Karpas-422 (cell line): ENCODE data around the gene NOS1. TPM values are rescaled to one million over a fixed set of nuclear protein-coding genes. Genes with fewer than 3 reads are reported as not detected.
A peak's percentile ranks its signal among the peaks of the same experiment; 100 is the strongest.
"Not testable (repeated sequence)": the region's sequence is repeated elsewhere in the genome, so short reads cannot be mapped to it uniquely, and the experiment has no call there.

Experiments
- DNase-seq: peaks from one replicate; pipeline ENCODE4 v3.0.0-alpha.2; 2015
- H2AFZ ChIP-seq: fragments of 200-600 bp; sonication (generic); 2 replicates; pipeline ENCODE4 v1.6.1; 2014; ENCODE audit warnings: antibody characterized with exemption, low read length, mixed read lengths
- H3K27ac ChIP-seq: fragments of 200-600 bp; sonication (generic); 2 replicates; pipeline ENCODE4 v1.5.1; 2014; ENCODE audit warnings: mild to moderate bottlenecking, low read length, moderate library complexity
- H3K27me3 ChIP-seq: fragments of 200-600 bp; sonication (generic); 2 replicates; pipeline ENCODE4 v1.6.1; 2014; ENCODE audit warnings: low read length, mixed read lengths
- H3K36me3 ChIP-seq: fragments of 200-600 bp; sonication (generic); 2 replicates; pipeline ENCODE4 v1.6.1; 2014; ENCODE audit warnings: low read length, mixed read lengths; ENCODE audit not compliant: insufficient read depth
- H3K4me1 ChIP-seq: fragments of 200-600 bp; sonication (generic); 2 replicates; pipeline ENCODE4 v1.6.1; 2014; ENCODE audit warnings: mild to moderate bottlenecking, low read length, mixed read lengths
- H3K4me2 ChIP-seq: fragments of 200-600 bp; sonication (generic); 2 replicates; pipeline ENCODE4 v1.6.1; 2014; ENCODE audit warnings: low read length, low read depth, mild to moderate bottlenecking; ENCODE audit not compliant: poor library complexity, severe bottlenecking
- H3K4me3 ChIP-seq: fragments of 200-600 bp; sonication (generic); 2 replicates; pipeline ENCODE4 v1.5.1; 2014; ENCODE audit warnings: mild to moderate bottlenecking, antibody characterized with exemption, low read length, mixed read lengths
- H3K79me2 ChIP-seq: fragments of 200-600 bp; sonication (generic); 2 replicates; pipeline ENCODE4 v1.6.1; 2014; ENCODE audit warnings: mild to moderate bottlenecking, low read length, mixed read lengths
- H3K9ac ChIP-seq: fragments of 200-600 bp; sonication (generic); 2 replicates; pipeline ENCODE4 v1.6.0; 2014; ENCODE audit warnings: low read length
- H3K9me2 ChIP-seq: fragments of 200-600 bp; sonication (generic), shearing (Covaris generic); replicated peaks from 2 replicates; pipeline ENCODE4 v1.6.0; 2014; ENCODE audit warnings: mild to moderate bottlenecking, low read length, moderate library complexity; ENCODE audit not compliant: insufficient read depth
- H3K9me3 ChIP-seq: fragments of 300-700, 200-600 bp; sonication (generic); 2 replicates; pipeline ENCODE4 v1.6.1; 2014; ENCODE audit warnings: low read length, mixed read lengths
- H4K20me1 ChIP-seq: fragments of 200-600 bp; sonication (generic); 2 replicates; pipeline ENCODE4 v1.6.1; 2014; ENCODE audit warnings: mild to moderate bottlenecking, antibody characterized with exemption, low read length, low read depth; ENCODE audit not compliant: insufficient read depth
- total RNA-seq: library from RNA; depleted of rRNA; stranded (reverse); fragments of >200 nt; shearing (Covaris generic); gene quantifications from 2 replicates; pipeline ENCODE4 v1.2.3, GENCODE V29; 2014; ENCODE audit warnings: low replicate concordance

Gene NOS1
- total RNA-seq, 1 experiment from 2014 or later, result not detected

DNA sequence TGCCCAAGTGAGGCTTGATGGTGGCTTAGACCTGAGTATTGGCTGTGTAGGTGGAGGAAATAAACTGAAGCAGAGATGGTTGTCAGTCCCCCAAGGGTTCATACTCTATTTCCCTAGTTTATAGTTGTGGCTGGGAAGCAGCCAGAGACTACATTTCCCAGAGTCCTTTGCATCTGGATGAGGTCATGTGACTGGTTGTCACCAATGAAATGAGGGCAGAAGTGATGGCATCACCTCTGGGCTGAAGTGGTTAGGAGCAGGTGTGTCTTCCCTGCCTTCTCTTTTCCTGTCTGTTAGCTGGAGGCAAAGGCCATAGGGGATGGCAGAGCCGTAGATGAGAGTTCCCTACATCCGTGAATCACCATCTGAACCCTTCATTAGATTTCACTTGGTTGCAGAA is 16.3 kb upstream of the NOS1 start:
- Histone ChIP-seq H3K36me3 (no peaks in the 10 kb centered on the region), H2AFZ (no peak overlapping the region), H3K27ac (no peak overlapping the region), H4K20me1 (no peaks in the 10 kb centered on the region), H3K27me3 (no peaks in the 10 kb centered on the region), H3K9ac (no peak overlapping the region), H3K4me1 (no peaks in the 10 kb centered on the region), H3K9me2 (no peaks in the 10 kb centered on the region), H3K79me2 (no peaks in the 10 kb centered on the region), H3K4me2 (no peak overlapping the region), H3K9me3 (no peaks in the 10 kb centered on the region), H3K4me3 (no peak overlapping the region)
- DNase-seq, result peak; percentile 54

DNA sequence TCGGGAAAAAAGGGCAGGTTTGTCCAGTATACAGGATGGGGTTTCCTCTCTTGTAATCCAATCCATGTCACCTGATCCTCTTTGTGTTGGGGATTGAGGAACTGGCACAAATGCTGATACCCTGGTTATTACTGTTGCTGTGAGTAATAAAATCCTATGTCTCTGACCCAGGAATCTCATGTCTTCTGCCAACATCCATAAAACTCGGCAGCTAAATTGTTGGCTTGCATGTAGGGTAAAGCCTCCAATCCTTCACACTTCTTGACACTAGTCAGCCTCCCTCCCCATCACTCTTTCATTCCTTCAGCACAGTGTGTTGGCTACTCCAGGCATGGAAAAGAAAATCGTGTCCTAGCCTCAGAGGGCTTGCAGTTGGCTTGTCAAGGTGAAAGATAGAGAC is 9.2 kb upstream of the NOS1 start:
- H3K27ac ChIP-seq, result no peak overlapping the region
- H3K4me1 ChIP-seq, result no peaks in the 10 kb centered on the region
- no peaks in the 10 kb centered on the region for H3K36me3 ChIP-seq
- no peaks in the 10 kb centered on the region for H4K20me1 ChIP-seq
- no peak overlapping the region for H2AFZ ChIP-seq
- H3K9me2 ChIP-seq, result no peaks in the 10 kb centered on the region
- H3K9ac ChIP-seq, result no peak overlapping the region
- H3K4me3 ChIP-seq, result no peak overlapping the region
- no peak for DNase-seq
- H3K27me3 ChIP-seq, result no peaks in the 10 kb centered on the region
- no peaks in the 10 kb centered on the region for H3K79me2 ChIP-seq
- H3K4me2 ChIP-seq, result no peak overlapping the region
- H3K9me3 ChIP-seq, result no peaks in the 10 kb centered on the region

DNA sequence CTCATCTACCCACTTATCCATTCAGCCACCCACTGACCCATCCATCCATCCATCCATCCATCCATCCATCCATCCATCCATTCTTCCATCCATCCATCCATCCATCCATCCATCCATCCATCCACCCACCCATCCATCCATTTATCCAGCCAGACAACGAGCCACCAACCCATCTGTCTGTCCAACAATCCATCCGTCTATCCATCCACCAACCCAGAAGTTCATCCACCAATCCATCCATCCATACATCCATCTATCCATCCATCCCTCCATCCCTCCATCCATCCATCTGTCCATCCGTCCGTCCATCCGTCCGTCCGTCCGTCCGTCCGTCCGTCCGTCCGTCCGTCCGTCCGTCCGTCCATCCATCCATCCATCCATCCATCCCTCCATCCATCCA is 8.6 kb upstream of the NOS1 start:
- H3K4me2 ChIP-seq, H3K4me1 ChIP-seq, H3K4me3 ChIP-seq, DNase-seq, H3K27ac ChIP-seq, H3K27me3 ChIP-seq, H3K36me3 ChIP-seq, H3K9ac ChIP-seq, H2AFZ ChIP-seq, H3K9me2 ChIP-seq, H3K79me2 ChIP-seq, H3K9me3 ChIP-seq, H4K20me1 ChIP-seq: not testable (repeated sequence)

DNA sequence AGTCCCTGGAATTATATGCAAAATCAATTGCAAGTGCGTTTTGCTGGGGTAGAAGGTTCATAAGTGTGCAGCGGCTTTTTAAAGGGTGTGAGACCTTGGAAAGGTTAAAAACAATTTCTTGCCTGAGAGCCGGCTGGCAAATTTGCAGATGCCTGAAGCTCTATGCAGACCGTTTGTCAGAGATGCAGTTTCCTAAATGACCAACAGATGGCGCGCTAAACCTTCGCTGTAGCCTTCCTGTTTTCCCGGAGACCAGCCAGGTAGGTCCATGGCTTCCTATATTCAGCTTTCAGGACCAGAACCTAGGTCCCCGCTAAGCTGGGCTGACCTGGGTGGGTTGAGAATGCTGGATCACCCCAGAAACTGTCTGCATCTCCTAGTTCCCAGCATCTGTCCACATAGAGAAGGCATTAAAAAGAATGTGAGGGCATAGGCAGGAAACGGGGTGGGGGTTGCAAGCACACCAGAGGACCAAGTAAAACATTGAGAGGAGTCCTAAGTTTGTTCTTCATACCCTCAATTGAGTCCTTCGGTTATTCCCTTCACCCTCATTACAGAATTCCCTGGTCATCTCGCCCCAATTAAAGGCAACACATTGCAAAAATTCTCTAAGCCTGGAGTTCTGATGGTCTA is 5.7 kb upstream of the NOS1 start:
- Histone ChIP-seq H3K9me3 (no peaks in the 10 kb centered on the region), H3K27me3 (no peaks in the 10 kb centered on the region), H3K4me2 (no peak overlapping the region), H2AFZ (no peak overlapping the region), H4K20me1 (no peaks in the 10 kb centered on the region), H3K27ac (no peak overlapping the region), H3K36me3 (no peaks in the 10 kb centered on the region), H3K4me1 (no peaks in the 10 kb centered on the region), H3K4me3 (no peak overlapping the region), H3K79me2 (no peaks in the 10 kb centered on the region), H3K9ac (no peak overlapping the region), H3K9me2 (no peaks in the 10 kb centered on the region)
- peak; percentile 90 for DNase-seq

DNA sequence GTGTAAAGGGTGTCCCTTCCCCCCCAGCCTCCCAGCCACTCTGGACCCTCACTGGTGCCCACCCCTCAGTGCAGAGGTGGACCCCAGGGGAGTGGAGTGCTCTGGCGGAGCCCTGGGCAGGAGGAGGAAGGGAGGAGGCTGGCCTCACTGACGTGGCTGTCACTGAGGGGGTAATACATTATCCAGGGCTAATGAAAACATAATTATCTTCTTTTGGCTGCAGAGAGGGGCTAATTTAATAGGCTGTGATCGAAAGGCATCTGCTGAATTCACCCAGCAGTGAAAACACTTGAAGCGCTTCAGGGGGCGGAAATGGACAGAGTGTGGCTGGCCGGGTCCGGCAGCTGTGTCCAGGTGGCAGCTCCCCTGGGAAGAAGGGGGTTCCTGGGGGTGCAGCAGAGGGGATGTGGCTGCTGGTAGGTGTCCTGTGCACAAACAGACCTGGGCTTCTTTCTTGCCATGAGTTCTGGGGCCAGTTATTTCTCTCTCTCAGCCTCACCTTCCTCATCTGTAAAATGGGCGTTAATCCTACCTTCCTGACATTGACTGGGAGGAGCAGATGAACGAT is 3.7 kb upstream of the NOS1 start:
- no peaks in the 10 kb centered on the region for H3K36me3 ChIP-seq
- no peak overlapping the region for H3K4me3 ChIP-seq
- no peaks in the 10 kb centered on the region for H3K79me2 ChIP-seq
- no peaks in the 10 kb centered on the region for H3K4me1 ChIP-seq
- H3K4me2 ChIP-seq, result no peak overlapping the region
- no peaks in the 10 kb centered on the region for H4K20me1 ChIP-seq
- H3K9ac ChIP-seq, result no peak overlapping the region
- DNase-seq, result no peak
- H3K27me3 ChIP-seq, result no peaks in the 10 kb centered on the region
- H2AFZ ChIP-seq, result no peak overlapping the region
- H3K27ac ChIP-seq, result no peak overlapping the region
- no peaks in the 10 kb centered on the region for H3K9me2 ChIP-seq
- no peaks in the 10 kb centered on the region for H3K9me3 ChIP-seq

DNA sequence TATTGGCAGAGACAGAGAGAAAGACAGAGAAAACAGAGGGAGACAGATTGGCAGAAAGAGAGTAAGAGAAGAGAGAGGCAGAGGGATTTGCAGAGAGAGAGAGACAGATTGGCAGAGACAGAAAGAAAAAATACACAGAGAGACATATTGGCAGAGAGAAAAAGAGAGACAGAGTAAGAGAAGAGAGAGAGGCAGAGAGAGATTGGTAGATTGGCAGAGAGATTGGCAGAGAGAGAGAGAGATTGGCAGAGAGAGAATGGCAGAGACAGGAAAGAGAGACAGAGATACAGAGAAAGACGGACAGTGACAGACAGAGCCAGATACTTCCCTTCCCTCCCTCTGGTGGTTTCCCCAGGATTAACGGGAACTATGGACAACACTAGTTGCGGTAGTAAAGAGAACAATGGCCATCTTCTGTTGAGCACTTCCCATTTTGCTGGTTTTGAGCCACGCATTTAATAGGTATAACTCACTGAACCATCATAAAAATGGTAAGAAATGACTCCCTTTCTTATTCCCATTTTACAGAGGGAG is 2.6 kb upstream of the NOS1 start:
- H3K36me3 ChIP-seq, result no peaks in the 10 kb centered on the region
- no peaks in the 10 kb centered on the region for H3K9me3 ChIP-seq
- H3K27me3 ChIP-seq, result no peaks in the 10 kb centered on the region
- H3K79me2 ChIP-seq, result no peaks in the 10 kb centered on the region
- no peaks in the 10 kb centered on the region for H4K20me1 ChIP-seq
- H2AFZ ChIP-seq, result no peak overlapping the region
- H3K4me2 ChIP-seq, result no peak overlapping the region
- no peaks in the 10 kb centered on the region for H3K9me2 ChIP-seq
- H3K4me3 ChIP-seq, result no peak overlapping the region
- DNase-seq, result no peak
- no peaks in the 10 kb centered on the region for H3K4me1 ChIP-seq
- H3K27ac ChIP-seq, result no peak overlapping the region
- H3K9ac ChIP-seq, result no peak overlapping the region

DNA sequence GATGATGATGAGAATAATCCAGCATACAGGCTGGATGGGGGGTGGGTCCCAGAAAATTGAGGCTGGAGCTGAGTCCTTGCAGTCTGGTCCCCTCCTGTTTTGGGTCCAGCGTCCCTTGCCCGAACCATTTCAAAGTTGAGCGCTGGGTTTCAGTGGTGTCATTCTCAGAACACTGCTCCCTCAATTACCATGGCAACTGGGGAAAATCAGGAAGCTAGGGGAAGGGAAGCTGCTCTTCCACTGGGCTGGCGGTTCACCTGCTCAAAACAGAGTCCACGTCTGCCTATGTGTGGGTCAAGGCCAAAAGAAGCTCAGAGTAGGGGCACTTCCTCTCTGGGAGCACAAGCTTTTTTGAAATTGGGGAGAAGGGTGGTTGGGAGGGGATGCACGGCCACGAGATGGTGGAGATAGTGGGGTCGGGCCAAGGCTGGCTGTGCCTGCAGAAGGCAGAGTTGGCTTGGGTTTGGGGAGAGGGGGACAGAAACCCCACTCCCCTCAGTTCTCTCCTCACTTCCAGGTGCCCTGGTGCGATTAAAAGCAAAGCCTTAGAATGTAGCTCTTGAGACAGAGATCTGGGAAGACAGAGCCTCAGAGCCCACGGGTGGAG is 1.7 kb upstream of the NOS1 start:
- Histone ChIP-seq H3K27ac (no peak overlapping the region), H4K20me1 (no peaks in the 10 kb centered on the region), H3K9me2 (no peaks in the 10 kb centered on the region), H3K9ac (no peak overlapping the region), H3K4me1 (no peaks in the 10 kb centered on the region), H3K27me3 (no peaks in the 10 kb centered on the region), H2AFZ (no peak overlapping the region), H3K4me3 (no peak overlapping the region), H3K4me2 (no peak overlapping the region), H3K79me2 (no peaks in the 10 kb centered on the region), H3K9me3 (no peaks in the 10 kb centered on the region), H3K36me3 (no peaks in the 10 kb centered on the region)
- DNase-seq, result no peak

DNA sequence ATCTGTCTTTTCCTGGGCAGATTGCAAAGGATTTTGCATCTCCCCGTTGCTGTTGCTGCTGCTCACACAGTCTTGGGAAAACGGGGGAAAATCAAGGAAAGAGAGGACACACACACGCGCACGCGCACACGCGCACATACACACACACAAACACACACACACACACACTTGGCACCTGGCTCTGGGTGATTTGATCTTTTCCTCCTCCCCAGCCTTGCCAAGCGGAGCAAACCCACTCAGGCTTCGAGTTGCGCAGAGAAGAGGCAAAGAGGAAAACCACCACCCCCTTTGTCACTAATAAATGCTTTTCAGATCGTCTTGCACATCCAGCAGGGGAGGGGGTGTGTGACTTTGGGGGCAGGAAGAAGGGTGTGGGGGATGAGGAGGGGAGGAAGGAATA is 965 bp upstream of the NOS1 start:
- no peak overlapping the region for H3K27ac ChIP-seq
- no peaks in the 10 kb centered on the region for H3K27me3 ChIP-seq
- H3K9me2 ChIP-seq, result no peaks in the 10 kb centered on the region
- no peak overlapping the region for H2AFZ ChIP-seq
- no peak for DNase-seq
- H3K36me3 ChIP-seq, result no peaks in the 10 kb centered on the region
- no peaks in the 10 kb centered on the region for H4K20me1 ChIP-seq
- no peak overlapping the region for H3K9ac ChIP-seq
- H3K9me3 ChIP-seq, result no peaks in the 10 kb centered on the region
- H3K4me3 ChIP-seq, result no peak overlapping the region
- no peaks in the 10 kb centered on the region for H3K79me2 ChIP-seq
- no peaks in the 10 kb centered on the region for H3K4me1 ChIP-seq
- H3K4me2 ChIP-seq, result no peak overlapping the region
